Smooth muscle cell (in vitro differentiated cells): ENCODE results near the gene ORMDL3. TPM values are rescaled to one million over a fixed set of nuclear protein-coding genes. Genes with fewer than 3 reads are reported as not detected.

ENCODE experiments used
- DNase-seq: peaks from one replicate; lab custom pipeline; 2025; ENCODE audit not compliant: unreplicated experiment; lab: John Stamatoyannopoulos, UW
- H2AFZ ChIP-seq: fragments of 200-600 bp; sonication (generic); 2 replicates; pipeline ENCODE4 v1.6.0; 2016; ENCODE audit warnings: antibody characterized with exemption, low read depth, mild to moderate bottlenecking
- H3F3A ChIP-seq: fragments of 200-600 bp; sonication (generic); 2 replicates; pipeline ENCODE4 v1.6.0; 2017; ENCODE audit warnings: antibody characterized with exemption, low read depth
- H3K27ac ChIP-seq: fragments of 200-600 bp; sonication (generic); 2 replicates; pipeline ENCODE4 v1.5.1; 2016; ENCODE audit warnings: low read depth, mild to moderate bottlenecking
- H3K27me3 ChIP-seq: fragments of 200-600 bp; sonication (generic); 2 replicates; pipeline ENCODE4 v1.6.1; 2016; ENCODE audit warnings: low read depth, mild to moderate bottlenecking
- H3K36me3 ChIP-seq: fragments of 200-600 bp; sonication (generic); 2 replicates; pipeline ENCODE4 v1.5.1; 2016; ENCODE audit warnings: low read depth
- H3K4me1 ChIP-seq: fragments of 200-600 bp; sonication (generic); 2 replicates; pipeline ENCODE4 v1.5.1; 2016; ENCODE audit warnings: low read depth
- H3K4me2 ChIP-seq: fragments of 200-600 bp; sonication (generic); 2 replicates; pipeline ENCODE4 v1.6.0; 2016; ENCODE audit warnings: mild to moderate bottlenecking
- H3K4me3 ChIP-seq: fragments of 200-600 bp; sonication (generic); 2 replicates; pipeline ENCODE4 v1.5.1; 2016; ENCODE audit warnings: mild to moderate bottlenecking
- H3K79me2 ChIP-seq: fragments of 200-600 bp; sonication (generic); 2 replicates; pipeline ENCODE4 v1.6.0; 2016; ENCODE audit warnings: low read depth, mild to moderate bottlenecking
- H3K9ac ChIP-seq: fragments of 200-600 bp; sonication (generic); 2 replicates; pipeline ENCODE4 v1.6.0; 2016; ENCODE audit warnings: low read depth
- H3K9me3 ChIP-seq: fragments of 200-600 bp; sonication (generic); replicated peaks from 2 replicates; pipeline ENCODE4 v1.5.1; 2016; ENCODE audit warnings: low read depth
- H4K20me1 ChIP-seq: fragments of 200-600 bp; sonication (generic); 2 replicates; pipeline ENCODE4 v1.6.0; 2016; ENCODE audit warnings: low read depth
- CTCF ChIP-seq: fragments of 200-600 bp; sonication (generic); IDR thresholded peaks from 2 replicates; pipeline ENCODE4 v1.5.1; 2017; ENCODE audit warnings: borderline replicate concordance, mild to moderate bottlenecking, antibody characterized with exemption; ENCODE audit not compliant: insufficient read depth, poor library complexity, severe bottlenecking
- WGBS: methylation state at CpG from one replicate; pipeline ENCODE4 v1.1.7; 2016; ENCODE audit warnings: low lambda C conversion rate; 5-methylcytosine and 5-hydroxymethylcytosine counted together
- polyA plus RNA-seq: library from polyadenylated mRNA; unstranded; fragments of >200 nt; fragmentation: Nextera tagmentation; extraction: Ambion mirVana; gene quantifications from 2 replicates; pipeline ENCODE4 v1.2.1, GENCODE V29; 2016
- total RNA-seq: library from RNA; depleted of rRNA; stranded (reverse); fragments of >200 nt; gene quantifications from 2 replicates; pipeline ENCODE4 v1.2.3, GENCODE V29; 2014

Gene ORMDL3
- total and polyA plus RNA-seq, 2 experiments from 2014 or later = 24.7 to 29.8 TPM

- 67% methylated on average over 4 of the region's 4 CpGs for WGBS
- H3K4me2 ChIP-seq = no peak overlapping the region
- H3K27ac ChIP-seq = no peak overlapping the region
- no peak overlapping the region for H3K9ac ChIP-seq
- no peak for DNase-seq
- no peak overlapping the region for H3K4me3 ChIP-seq
- no peaks in the 10 kb centered on the region for H3K36me3 ChIP-seq
- no peak overlapping the region for H2AFZ ChIP-seq
- no peaks in the 10 kb centered on the region for H3K9me3 ChIP-seq
- no peaks in the 10 kb centered on the region for H3F3A ChIP-seq
- H3K4me1 ChIP-seq = no peaks in the 10 kb centered on the region
- no peak for TF ChIP-seq CTCF
- no peaks in the 10 kb centered on the region for H4K20me1 ChIP-seq
- no peaks in the 10 kb centered on the region for H3K79me2 ChIP-seq
- no peaks in the 10 kb centered on the region for H3K27me3 ChIP-seq
Observed at GRCh38 chr17:39915559-39915958, 11.8 kb downstream of the ORMDL3 start.

GRCh38 chr17:39913989-39914388 lies 13.4 kb downstream of the ORMDL3 start:
- Histone ChIP-seq H3K27ac (no peak overlapping the region), H3K27me3 (no peaks in the 10 kb centered on the region), H3F3A (no peaks in the 10 kb centered on the region), H4K20me1 (no peaks in the 10 kb centered on the region), H3K9me3 (no peaks in the 10 kb centered on the region), H3K79me2 (no peaks in the 10 kb centered on the region), H3K4me2 (no peak overlapping the region), H2AFZ (no peak overlapping the region), H3K4me1 (no peaks in the 10 kb centered on the region), H3K4me3 (no peak overlapping the region), H3K9ac (no peak overlapping the region), H3K36me3 (no peaks in the 10 kb centered on the region)
- no peak for TF ChIP-seq CTCF
- 97% methylated on average over 3 of the region's 3 CpGs for WGBS
- DNase-seq = no peak

- Histone ChIP-seq H3K79me2 (no peaks in the 10 kb centered on the region), H3K27ac (no peak overlapping the region), H3K4me3 (no peak overlapping the region), H4K20me1 (no peaks in the 10 kb centered on the region), H3K27me3 (no peaks in the 10 kb centered on the region), H3K9me3 (no peaks in the 10 kb centered on the region), H3F3A (no peaks in the 10 kb centered on the region), H2AFZ (no peak overlapping the region), H3K9ac (no peak overlapping the region), H3K36me3 (no peaks in the 10 kb centered on the region), H3K4me1 (no peaks in the 10 kb centered on the region), H3K4me2 (no peak overlapping the region)
- no peak for TF ChIP-seq CTCF
- DNase-seq = no peak
- 94% methylated on average over 6 of the region's 6 CpGs for WGBS
Observed at GRCh38 chr17:39908789-39909352, 18.5 kb downstream of the ORMDL3 start.

GRCh38 chr17:39904990-39905288 lies 22.5 kb downstream of the ORMDL3 start:
- 95% methylated on average over 3 of the region's 3 CpGs for WGBS
- TF ChIP-seq CTCF = no peak
- H3K4me3 ChIP-seq = no peak overlapping the region
- H3K27me3 ChIP-seq = no peaks in the 10 kb centered on the region
- no peak overlapping the region for H3K9ac ChIP-seq
- H2AFZ ChIP-seq = no peak overlapping the region
- no peaks in the 10 kb centered on the region for H3F3A ChIP-seq
- H3K4me2 ChIP-seq = no peak overlapping the region
- no peak overlapping the region for H3K27ac ChIP-seq
- no peak for DNase-seq
- H4K20me1 ChIP-seq = no peaks in the 10 kb centered on the region
- H3K4me1 ChIP-seq = no peaks in the 10 kb centered on the region
- no peaks in the 10 kb centered on the region for H3K79me2 ChIP-seq
- no peaks in the 10 kb centered on the region for H3K36me3 ChIP-seq
- H3K9me3 ChIP-seq = no peaks in the 10 kb centered on the region
